Stimulated activated naive B cell treated with anti-CD40 and anti-IgM and Interleukin-4, amounts not matched to agents 10 μg/mL and 1 μg/mL and 100 μg/mL, for 72 hours (primary cell): ENCODE data around the gene GNAS-AS1.

Experiments used
- ATAC-seq, 2 donors: fragments of 150-1000 bp; cut with Tn5 transposase; replicated peaks; 2 replicates each; pipeline ENCODE4 v1.10.0; 2021; ENCODE audit warnings: moderate library complexity in 1 of 2
- DNase-seq: peaks from one replicate; pipeline ENCODE4 v3.0.0; 2021
- H3K27ac Mint-ChIP-seq: one replicate; pipeline ENCODE4 v1.8.0; 2022; ENCODE audit warnings: mild to moderate bottlenecking, mixed read lengths
- H3K27me3 Mint-ChIP-seq, 2 donors: one replicate each; pipeline ENCODE4 v1.8.0; 2022; ENCODE audit warnings: mixed read lengths in 2 of 2
- H3K36me3 Mint-ChIP-seq, 2 donors: one replicate each; pipeline ENCODE4 v1.8.0; 2022; ENCODE audit warnings: mixed read lengths in 2 of 2, mild to moderate bottlenecking in 1 of 2
- H3K4me1 Mint-ChIP-seq, 2 donors: one replicate each; pipeline ENCODE4 v1.8.0; 2022; ENCODE audit warnings: mixed read lengths in 2 of 2, mild to moderate bottlenecking in 1 of 2
- H3K4me3 Mint-ChIP-seq, 2 donors: one replicate each; pipeline ENCODE4 v1.8.0; 2022; ENCODE audit warnings: mild to moderate bottlenecking in 2 of 2, mixed read lengths in 2 of 2, moderate library complexity in 1 of 2
- H3K9me3 Mint-ChIP-seq, 2 donors: one replicate each; pipeline ENCODE4 v1.8.0; 2022; ENCODE audit warnings: mixed read lengths in 2 of 2, mild to moderate bottlenecking in 1 of 2

GNAS-AS1 gene

GRCh38 chr20:58863044-58863790 is 12.5 kb upstream of the GNAS-AS1 start:
- no peak for ATAC-seq
- H3K36me3 Mint-ChIP-seq, result no peaks in the 10 kb centered on the region
- no peak overlapping the region for H3K27ac Mint-ChIP-seq
- no peak overlapping the region for H3K4me3 Mint-ChIP-seq
- no peaks in the 10 kb centered on the region for H3K9me3 Mint-ChIP-seq
- H3K27me3 Mint-ChIP-seq, result peaks cover 19 to 48% of the 10 kb centered on the region in 2 donors
- H3K4me1 Mint-ChIP-seq, result no peaks in the 10 kb centered on the region
- DNase-seq, result no peak

DNA sequence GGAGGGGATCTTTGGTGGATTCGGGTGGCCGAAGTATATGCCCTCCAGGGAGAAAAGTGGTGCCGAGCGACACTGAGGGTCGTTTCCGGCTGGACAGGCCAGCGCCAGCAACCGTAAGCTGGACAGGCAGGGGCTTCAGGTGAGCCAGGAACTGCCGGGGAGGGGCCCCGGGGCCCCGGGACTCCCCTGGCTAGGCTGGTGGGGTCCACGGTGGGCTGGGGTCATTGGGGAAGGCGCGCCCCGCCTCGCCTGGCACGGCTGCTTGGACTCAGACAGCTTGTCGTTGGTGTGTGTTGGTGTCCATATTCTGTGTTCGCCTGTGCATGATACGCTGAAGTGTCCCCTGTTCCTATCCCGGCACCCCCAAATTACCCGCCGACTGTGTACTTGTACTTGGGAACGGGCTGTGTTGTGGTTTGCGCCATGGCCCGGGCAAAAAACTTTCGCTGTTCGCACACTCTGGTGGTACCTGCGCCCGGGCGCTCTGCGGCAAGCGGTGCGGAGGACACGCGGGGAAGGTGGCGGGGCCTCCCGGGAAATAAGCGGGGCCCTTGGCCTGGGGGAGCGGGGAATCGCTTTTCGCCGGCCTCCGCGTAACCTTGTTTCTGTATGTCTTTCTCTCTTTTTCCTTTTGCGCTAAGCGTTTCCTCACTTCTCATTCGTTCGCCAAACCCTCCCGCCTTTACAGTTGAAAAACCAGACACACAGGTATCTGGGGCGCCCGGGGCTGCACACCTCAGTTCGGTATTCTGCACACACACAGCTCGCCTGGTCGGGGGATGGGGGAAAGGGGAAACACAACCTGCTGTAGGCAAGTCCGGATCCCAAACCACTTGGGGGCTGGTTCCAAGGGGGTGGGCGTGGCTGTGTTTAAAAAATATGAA is 5.0 kb upstream of the GNAS-AS1 start:
- Mint-ChIP-seq H3K36me3 (peaks cover 2% of the 10 kb centered on the region in 2 donors), H3K4me1 (peaks cover 18 to 32% of the 10 kb centered on the region in 2 donors), H3K27ac (no peak overlapping the region), H3K4me3 (peak overlapping the region; percentile 24 to 30), H3K9me3 (peaks cover 0 to 4% of the 10 kb centered on the region in 2 donors), H3K27me3 (peaks cover 37 to 71% of the 10 kb centered on the region in 2 donors)
- no peak for DNase-seq
- no peak for ATAC-seq

- Mint-ChIP-seq H3K36me3 (peaks cover 5% of the 10 kb centered on the region in 2 donors), H3K4me1 (peaks cover 21 to 41% of the 10 kb centered on the region in 2 donors), H3K9me3 (peaks cover 0 to 7% of the 10 kb centered on the region in 2 donors), H3K27me3 (peaks cover 43 to 71% of the 10 kb centered on the region in 2 donors), H3K27ac (no peak overlapping the region), H3K4me3 (peak overlapping the region; percentile 24 to 52)
- ATAC-seq (no peak), DNase-seq (no peak)
Measured at GRCh38 chr20:58854638-58855471, 4.2 kb upstream of the GNAS-AS1 start.

- Mint-ChIP-seq H3K4me1 (peaks cover 21 to 44% of the 10 kb centered on the region in 2 donors), H3K36me3 (peaks cover 5% of the 10 kb centered on the region in 2 donors), H3K27me3 (peaks cover 51 to 77% of the 10 kb centered on the region in 2 donors), H3K27ac (no peak overlapping the region), H3K4me3 (peak overlapping the region; percentile 70 to 79), H3K9me3 (peaks cover 0 to 7% of the 10 kb centered on the region in 2 donors)
- DNase-seq, result no peak
- ATAC-seq, result no peak
Measured at GRCh38 chr20:58853976-58854637, 3.4 kb upstream of the GNAS-AS1 start.

DNA sequence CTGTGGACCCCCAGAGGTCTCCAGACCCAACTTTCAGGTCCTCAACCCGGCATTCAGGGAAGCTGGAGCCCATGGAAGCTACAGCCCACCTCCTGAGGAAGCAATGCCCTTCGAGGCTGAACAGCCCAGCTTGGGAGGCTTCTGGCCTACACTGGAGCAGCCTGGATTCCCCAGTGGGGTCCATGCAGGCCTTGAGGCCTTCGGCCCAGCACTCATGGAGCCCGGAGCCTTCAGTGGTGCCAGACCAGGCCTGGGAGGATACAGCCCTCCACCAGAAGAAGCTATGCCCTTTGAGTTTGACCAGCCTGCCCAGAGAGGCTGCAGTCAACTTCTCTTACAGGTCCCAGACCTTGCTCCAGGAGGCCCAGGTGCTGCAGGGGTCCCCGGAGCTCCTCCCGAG is 2.8 kb upstream of the GNAS-AS1 start:
- Mint-ChIP-seq H3K4me1 (peaks cover 21 to 44% of the 10 kb centered on the region in 2 donors), H3K4me3 (no peak overlapping the region), H3K9me3 (peaks cover 0 to 7% of the 10 kb centered on the region in 2 donors), H3K27me3 (peaks cover 51 to 77% of the 10 kb centered on the region in 2 donors), H3K27ac (no peak overlapping the region), H3K36me3 (peaks cover 5% of the 10 kb centered on the region in 2 donors)
- DNase-seq, result no peak
- no peak for ATAC-seq

DNA sequence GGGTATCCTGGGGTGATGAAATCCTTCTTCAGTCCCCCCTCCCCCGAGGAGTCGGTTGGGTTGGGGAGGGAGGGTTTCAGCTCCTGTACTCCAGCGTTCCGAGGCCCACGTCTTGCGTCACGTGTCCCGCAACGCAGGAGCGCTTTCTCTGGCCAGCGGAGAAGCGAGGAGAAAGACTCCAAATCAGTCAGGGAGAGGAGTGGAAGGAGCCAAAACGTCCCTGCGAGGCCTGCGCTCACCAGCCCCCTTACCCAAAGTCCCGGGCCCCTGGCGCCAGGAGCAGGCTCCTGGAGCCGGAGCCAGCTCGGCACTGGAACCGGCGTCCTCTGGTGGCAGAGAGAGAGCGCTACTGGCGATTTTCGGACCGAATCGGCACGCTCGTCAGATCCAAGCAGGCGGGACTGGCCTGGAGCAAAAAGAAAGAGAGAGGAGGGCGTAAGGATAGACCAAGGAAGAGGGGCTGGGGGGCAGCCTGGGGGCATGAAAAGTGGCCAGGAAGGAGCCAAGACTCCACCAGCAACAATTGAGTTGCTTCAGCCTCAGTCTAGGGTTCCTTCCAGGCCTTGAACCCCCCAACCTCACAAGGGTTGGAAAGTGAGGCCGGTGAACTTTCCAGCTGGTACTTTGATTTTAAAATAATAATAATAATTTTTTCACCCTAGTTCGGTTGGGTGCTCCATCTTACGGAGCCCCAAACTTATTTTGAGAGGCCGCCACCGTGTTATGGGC is 2.0 kb upstream of the GNAS-AS1 start, which contains the start of gene GNAS:
Gene GNAS, plus strand, starts transcription at position 174 of the 729 bp plus-strand sequence.
- H3K27me3 Mint-ChIP-seq, result peaks cover 48 to 72% of the 10 kb centered on the region in 2 donors
- H3K27ac Mint-ChIP-seq, result peak within 1 kb of the TSS; percentile 72
- H3K4me1 Mint-ChIP-seq, result peaks cover 24 to 49% of the 10 kb centered on the region in 2 donors

GRCh38 chr20:58851969-58852458 is 1.3 kb upstream of the GNAS-AS1 start:
- ATAC-seq (no peak), DNase-seq (no peak)
- Mint-ChIP-seq H3K27me3 (peaks cover 41 to 67% of the 10 kb centered on the region in 2 donors), H3K9me3 (peaks cover 0 to 7% of the 10 kb centered on the region in 2 donors), H3K36me3 (peaks cover 5% of the 10 kb centered on the region in 2 donors), H3K4me1 (peaks cover 29 to 56% of the 10 kb centered on the region in 2 donors), H3K27ac (peak overlapping the region; percentile 72), H3K4me3 (peak overlapping the region; percentile 87 to 92)

More for the DNA sequence above, 2.0 kb upstream of the GNAS-AS1 start, which contains the start of gene GNAS:
- H3K36me3 Mint-ChIP-seq, result peaks cover 5% of the 10 kb centered on the region in 2 donors
- peak; percentile 37 for DNase-seq
- peaks cover 0 to 7% of the 10 kb centered on the region in 2 donors for H3K9me3 Mint-ChIP-seq
- H3K4me3 Mint-ChIP-seq, result peak within 1 kb of the TSS; percentile 87 to 92
- ATAC-seq, result peak in 1 of 2 donors; percentile 33

GRCh38 chr20:58851221-58851968 is 693 bp upstream of the GNAS-AS1 start:
- no peak for ATAC-seq
- Mint-ChIP-seq H3K9me3 (peaks cover 0 to 7% of the 10 kb centered on the region in 2 donors), H3K27ac (no peak overlapping the region), H3K27me3 (peaks cover 37 to 66% of the 10 kb centered on the region in 2 donors), H3K4me1 (peaks cover 30 to 59% of the 10 kb centered on the region in 2 donors), H3K4me3 (peak overlapping the region; percentile 87 to 92), H3K36me3 (peaks cover 5% of the 10 kb centered on the region in 2 donors)
- DNase-seq, result no peak

DNA sequence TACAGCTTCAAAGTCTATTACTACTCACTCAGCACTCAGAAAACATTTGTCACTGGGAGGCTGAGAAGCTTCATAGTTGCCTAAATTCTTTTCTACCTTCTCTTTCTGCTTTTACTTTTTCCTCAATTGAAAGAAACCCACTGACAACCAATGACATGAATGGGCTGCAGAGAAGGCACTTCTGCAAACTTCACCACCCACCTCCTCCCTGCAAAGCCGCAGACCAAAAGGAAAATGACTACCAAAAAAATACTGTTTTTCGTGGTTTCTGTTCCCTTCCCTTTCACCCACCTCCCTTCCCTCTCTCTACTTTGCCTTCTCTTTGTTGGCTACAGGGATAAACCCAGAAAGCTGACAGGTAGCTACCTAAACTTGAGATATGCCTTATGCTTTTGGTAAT is 3.2 kb downstream of the GNAS-AS1 start:
- DNase-seq (no peak), ATAC-seq (peak; percentile 46 to 53)
- peak overlapping the region in 1 of 2 donors; percentile 50 for H3K4me3 Mint-ChIP-seq
- H3K36me3 Mint-ChIP-seq, result peaks cover 5% of the 10 kb centered on the region in 2 donors
- no peak overlapping the region for H3K27ac Mint-ChIP-seq
- H3K9me3 Mint-ChIP-seq, result peaks cover 0 to 7% of the 10 kb centered on the region in 2 donors
- H3K27me3 Mint-ChIP-seq, result peaks cover 44 to 58% of the 10 kb centered on the region in 2 donors
- H3K4me1 Mint-ChIP-seq, result peaks cover 27 to 44% of the 10 kb centered on the region in 2 donors

GRCh38 chr20:58845706-58846105 is 5.0 kb downstream of the GNAS-AS1 start:
- Mint-ChIP-seq H3K27ac (no peak overlapping the region), H3K4me1 (peaks cover 18 to 30% of the 10 kb centered on the region in 2 donors), H3K27me3 (peaks cover 49 to 58% of the 10 kb centered on the region in 2 donors), H3K36me3 (peaks cover 6 to 12% of the 10 kb centered on the region in 2 donors), H3K9me3 (peaks cover 0 to 2% of the 10 kb centered on the region in 2 donors), H3K4me3 (no peak overlapping the region)
- no peak for DNase-seq
- no peak for ATAC-seq

- Mint-ChIP-seq H3K9me3 (no peaks in the 10 kb centered on the region), H3K27me3 (peaks cover 48 to 59% of the 10 kb centered on the region in 2 donors), H3K36me3 (peaks cover 3 to 17% of the 10 kb centered on the region in 2 donors), H3K4me1 (peaks cover 20 to 32% of the 10 kb centered on the region in 2 donors), H3K4me3 (no peak overlapping the region), H3K27ac (no peak overlapping the region)
- no peak for DNase-seq
- ATAC-seq, result no peak
Measured at GRCh38 chr20:58843128-58843556, 7.6 kb downstream of the GNAS-AS1 start.

DNA sequence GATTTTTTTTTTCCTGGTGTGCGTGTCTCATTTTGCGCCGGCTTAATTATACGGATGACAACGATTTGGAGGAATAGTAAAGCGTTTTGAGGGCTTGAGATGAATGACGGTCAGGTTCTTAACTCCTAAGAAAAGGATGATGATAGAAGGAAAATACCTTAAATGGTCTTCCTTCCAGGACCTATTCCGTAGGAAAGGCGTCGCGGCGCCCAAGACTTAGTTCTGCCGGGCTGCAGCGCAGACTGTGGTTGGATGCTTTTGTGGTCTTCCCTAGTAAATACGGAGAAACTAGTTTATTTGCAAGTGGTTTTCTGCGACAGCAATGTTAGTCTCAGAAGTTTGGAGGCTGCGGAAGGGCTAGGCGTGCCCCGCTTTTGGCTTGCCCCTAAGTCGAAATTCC is 8.4 kb downstream of the GNAS-AS1 start:
- no peaks in the 10 kb centered on the region for H3K9me3 Mint-ChIP-seq
- peak overlapping the region; percentile 82 for H3K27ac Mint-ChIP-seq
- ATAC-seq, result no peak
- H3K36me3 Mint-ChIP-seq, result peaks cover 3 to 17% of the 10 kb centered on the region in 2 donors
- H3K27me3 Mint-ChIP-seq, result peaks cover 48 to 68% of the 10 kb centered on the region in 2 donors
- H3K4me1 Mint-ChIP-seq, result peaks cover 15 to 24% of the 10 kb centered on the region in 2 donors
- DNase-seq, result no peak
- no peak overlapping the region for H3K4me3 Mint-ChIP-seq
